Measurements from ENCODE around the gene HEATR5B. TPM values are rescaled to one million over a fixed set of nuclear protein-coding genes. Genes with fewer than 3 reads are reported as not detected.

The HEATR5B gene
- total and polyA plus RNA-seq, 5 donors: 9.1 to 19.2 (median 15.6) TPM

DNA sequence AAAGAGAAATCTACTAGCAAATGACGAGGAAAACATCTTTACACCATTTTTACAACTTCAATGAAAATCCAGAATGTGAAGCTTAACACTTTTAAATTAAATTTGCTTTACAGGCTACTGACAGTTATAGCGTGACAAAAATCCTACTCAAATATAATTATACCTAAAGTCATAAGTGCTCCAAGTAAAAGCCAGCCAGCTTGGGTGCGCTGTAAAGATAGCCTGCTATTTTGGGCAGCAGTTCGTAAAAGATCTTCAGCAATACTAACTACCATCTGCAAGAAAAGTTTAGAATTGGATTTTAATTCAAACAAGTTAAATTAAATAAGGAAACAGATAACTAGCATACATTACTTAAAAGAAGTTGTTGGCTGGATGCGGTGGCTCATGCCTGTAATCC is 22.4 kb downstream of the HEATR5B start:
- 79% methylated on average over 5 of the region's 5 CpGs for WGBS
- no peak overlapping the region for H3K4me3 ChIP-seq (ENCODE audit: low read length)
- ATAC-seq (no peak), DNase-seq (no peak)
- H3K9me3 ChIP-seq (ENCODE audit: control insufficient read depth, low read length): no peaks in the 10 kb centered on the region
- no peak overlapping the region for H3K27ac ChIP-seq (ENCODE audit: low read length)
- H3K4me1 ChIP-seq (ENCODE audit: control insufficient read depth, insufficient read depth, low read length): no peaks in the 10 kb centered on the region
- no peaks in the 10 kb centered on the region for H3K27me3 ChIP-seq (ENCODE audit: control insufficient read depth, insufficient read depth)
- intact Hi-C loops (cut with DNase I): no loop called here

GRCh38 chr2:37061013-37061711 is 23.0 kb downstream of the HEATR5B start:
- intact Hi-C loops (cut with DNase I): no loop called here
- no peak for DNase-seq
- no peak for ATAC-seq
- H3K4me3 ChIP-seq (ENCODE audit: low read length): no peak overlapping the region
- H3K4me1 ChIP-seq (ENCODE audit: control insufficient read depth, insufficient read depth, low read length): no peaks in the 10 kb centered on the region
- no peak overlapping the region for H3K27ac ChIP-seq (ENCODE audit: low read length)
- H3K9me3 ChIP-seq (ENCODE audit: control insufficient read depth, low read length): no peaks in the 10 kb centered on the region
- H3K27me3 ChIP-seq (ENCODE audit: control insufficient read depth, insufficient read depth): no peaks in the 10 kb centered on the region

DNA sequence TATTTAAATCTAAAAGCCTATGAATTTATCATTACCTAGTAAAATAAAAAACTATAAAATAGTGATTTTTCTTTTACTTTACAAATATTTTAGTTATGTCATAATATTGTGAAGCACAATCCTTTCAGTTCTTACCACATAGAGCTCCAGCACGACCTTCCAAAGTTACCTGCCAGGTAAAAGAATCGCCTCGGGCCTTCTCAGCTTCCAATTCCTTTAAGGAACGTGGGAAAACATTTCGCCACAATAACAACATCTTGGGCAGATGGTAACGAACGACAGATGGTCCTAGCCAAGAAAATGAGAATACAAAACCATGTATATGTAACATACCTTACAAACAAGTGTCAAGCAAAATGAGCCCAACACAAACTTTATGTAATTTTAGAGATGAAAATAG is 23.7 kb downstream of the HEATR5B start:
- H3K4me1 ChIP-seq (ENCODE audit: control insufficient read depth, insufficient read depth, low read length): no peaks in the 10 kb centered on the region
- no peak overlapping the region for H3K27ac ChIP-seq (ENCODE audit: low read length)
- no peaks in the 10 kb centered on the region for H3K9me3 ChIP-seq (ENCODE audit: control insufficient read depth, low read length)
- intact Hi-C loops (cut with DNase I): no loop called here
- 90% methylated on average over 7 of the region's 7 CpGs for WGBS
- H3K4me3 ChIP-seq (ENCODE audit: low read length): no peak overlapping the region
- no peak for DNase-seq
- no peak for ATAC-seq
- H3K27me3 ChIP-seq (ENCODE audit: control insufficient read depth, insufficient read depth): no peaks in the 10 kb centered on the region

DNA sequence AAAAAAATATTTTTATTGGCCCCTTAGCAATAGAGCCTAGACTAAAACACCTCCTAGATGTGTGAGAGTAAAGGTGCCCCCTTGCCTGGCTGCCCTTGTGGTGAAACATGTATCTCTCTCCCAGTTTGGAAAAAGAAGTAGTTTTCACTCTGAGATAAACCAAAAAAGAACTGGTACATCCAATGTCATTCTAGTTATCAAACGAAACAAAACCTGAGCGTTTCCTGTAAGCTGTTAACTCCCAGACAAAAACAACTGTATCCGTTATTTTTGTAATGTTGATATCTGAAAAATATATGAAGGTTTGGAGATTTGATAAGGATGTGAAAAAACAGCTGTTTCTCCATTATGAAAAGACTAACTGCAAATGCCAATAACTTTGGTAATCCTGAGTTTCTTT is 24.3 kb downstream of the HEATR5B start:
- Histone ChIP-seq H3K27me3 (ENCODE audit: control insufficient read depth, insufficient read depth) (no peaks in the 10 kb centered on the region), H3K27ac (ENCODE audit: low read length) (no peak overlapping the region), H3K9me3 (ENCODE audit: control insufficient read depth, low read length) (no peaks in the 10 kb centered on the region), H3K4me1 (ENCODE audit: control insufficient read depth, insufficient read depth, low read length) (no peaks in the 10 kb centered on the region), H3K4me3 (ENCODE audit: low read length) (no peak overlapping the region)
- intact Hi-C loops (cut with DNase I): no loop called here
- 76% methylated on average over 3 of the region's 3 CpGs for WGBS
- DNase-seq (no peak), ATAC-seq (no peak)

- 90% methylated on average over 5 of the region's 5 CpGs for WGBS
- H3K27me3 ChIP-seq (ENCODE audit: control insufficient read depth, insufficient read depth): no peaks in the 10 kb centered on the region
- no peak overlapping the region for H3K4me3 ChIP-seq (ENCODE audit: low read length)
- DNase-seq: no peak
- no peaks in the 10 kb centered on the region for H3K9me3 ChIP-seq (ENCODE audit: control insufficient read depth, low read length)
- H3K4me1 ChIP-seq (ENCODE audit: control insufficient read depth, insufficient read depth, low read length): no peaks in the 10 kb centered on the region
- ATAC-seq: no peak
- intact Hi-C loops (cut with DNase I): no loop called here
- no peak overlapping the region for H3K27ac ChIP-seq (ENCODE audit: low read length)
Observed at GRCh38 chr2:37052600-37053332, 31.4 kb downstream of the HEATR5B start.

DNA sequence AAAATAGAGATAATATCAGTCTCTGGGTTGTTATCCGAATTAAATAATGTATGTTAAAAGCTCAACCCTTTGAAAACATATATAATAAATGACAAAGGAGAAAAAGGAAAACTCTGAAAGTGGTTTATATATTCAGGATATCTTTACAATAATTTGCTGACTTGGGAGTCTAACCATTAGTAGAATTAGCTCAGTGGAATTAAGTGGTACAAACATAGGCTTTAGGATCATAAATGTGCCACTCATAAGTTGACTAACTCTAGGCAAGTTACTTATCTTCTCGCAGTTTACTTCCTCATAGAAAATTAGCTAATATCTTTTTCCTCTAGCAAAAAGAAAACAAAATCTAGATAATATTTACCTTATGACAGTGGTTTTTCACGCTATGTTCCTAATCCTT is 44.6 kb downstream of the HEATR5B start:
- DNase-seq: no peak
- H3K27me3 ChIP-seq (ENCODE audit: control insufficient read depth, insufficient read depth): no peaks in the 10 kb centered on the region
- no peaks in the 10 kb centered on the region for H3K9me3 ChIP-seq (ENCODE audit: control insufficient read depth, low read length)
- ATAC-seq: no peak
- 92% methylated on average over 3 of the region's 3 CpGs for WGBS
- no peak overlapping the region for H3K4me3 ChIP-seq (ENCODE audit: low read length)
- intact Hi-C loops (cut with DNase I): no loop called here
- H3K27ac ChIP-seq (ENCODE audit: low read length): no peak overlapping the region
- H3K4me1 ChIP-seq (ENCODE audit: control insufficient read depth, insufficient read depth, low read length): no peaks in the 10 kb centered on the region

DNA sequence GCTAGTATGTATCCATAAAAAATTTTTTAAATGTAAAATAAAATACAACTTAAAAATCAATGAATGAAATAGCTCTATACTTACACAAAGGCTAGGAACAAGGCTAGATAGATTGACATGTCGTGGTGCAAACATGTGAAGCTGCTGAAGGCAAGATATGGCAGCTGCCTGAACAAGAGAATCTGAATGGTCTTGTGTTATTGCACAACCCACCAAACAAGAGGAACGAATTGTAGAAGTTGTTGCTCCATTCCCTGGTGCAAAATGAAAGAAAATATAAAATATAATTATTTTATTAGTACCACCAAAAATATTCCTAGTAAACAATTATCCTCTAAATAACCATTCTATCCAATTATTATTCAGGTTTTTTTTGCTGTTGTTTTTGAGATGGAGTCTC is 46.4 kb downstream of the HEATR5B start:
- ATAC-seq (no peak), DNase-seq (no peak)
- Histone ChIP-seq H3K4me3 (ENCODE audit: low read length) (no peak overlapping the region), H3K9me3 (ENCODE audit: control insufficient read depth, low read length) (no peaks in the 10 kb centered on the region), H3K4me1 (ENCODE audit: control insufficient read depth, insufficient read depth, low read length) (no peaks in the 10 kb centered on the region), H3K27me3 (ENCODE audit: control insufficient read depth, insufficient read depth) (no peaks in the 10 kb centered on the region), H3K27ac (ENCODE audit: low read length) (no peak overlapping the region)
- WGBS: 79% methylated on average over 2 of the region's 2 CpGs
- intact Hi-C loops (cut with DNase I): no loop called here

- Histone ChIP-seq H3K4me1 (ENCODE audit: control insufficient read depth, insufficient read depth, low read length) (peaks cover 2% of the 10 kb centered on the region), H3K9me3 (ENCODE audit: control insufficient read depth, low read length) (no peaks in the 10 kb centered on the region), H3K27me3 (ENCODE audit: control insufficient read depth, insufficient read depth) (no peaks in the 10 kb centered on the region), H3K27ac (ENCODE audit: low read length) (no peak overlapping the region), H3K4me3 (ENCODE audit: low read length) (no peak overlapping the region)
- no peak for DNase-seq
- ATAC-seq: no peak
- WGBS: 96% methylated on average over 8 of the region's 8 CpGs
- intact Hi-C loops (cut with DNase I): no loop called here
Observed at GRCh38 chr2:37029758-37030157, 54.4 kb downstream of the HEATR5B start.

DNA sequence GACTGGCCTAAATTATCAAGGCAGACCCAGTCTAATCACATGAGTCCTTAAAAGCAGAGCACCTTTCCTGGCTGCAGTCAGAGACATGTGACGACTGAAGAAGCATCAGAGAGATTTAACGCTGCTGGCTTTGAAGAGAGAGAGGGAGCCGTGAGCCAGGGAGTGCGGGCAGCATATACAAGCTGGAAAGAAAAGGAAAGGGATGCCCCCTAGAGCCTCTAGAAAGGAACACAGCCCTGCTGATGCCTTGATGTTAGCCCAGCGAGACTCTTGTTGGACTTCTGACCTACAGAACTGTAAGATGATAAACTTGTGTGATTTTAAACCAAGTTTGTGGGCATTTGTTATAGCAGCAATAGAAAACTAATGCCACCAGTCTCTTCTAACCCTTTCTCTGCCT is 58.1 kb downstream of the HEATR5B start:
- H3K4me1 ChIP-seq (ENCODE audit: control insufficient read depth, insufficient read depth, low read length): peaks cover 7% of the 10 kb centered on the region
- H3K27ac ChIP-seq (ENCODE audit: low read length): no peak overlapping the region
- no peaks in the 10 kb centered on the region for H3K9me3 ChIP-seq (ENCODE audit: control insufficient read depth, low read length)
- DNase-seq: peak in 1 of 3 donors; percentile 27
- no peak overlapping the region for H3K4me3 ChIP-seq (ENCODE audit: low read length)
- no peak for ATAC-seq
- intact Hi-C loops (cut with DNase I): no loop called here
- no peaks in the 10 kb centered on the region for H3K27me3 ChIP-seq (ENCODE audit: control insufficient read depth, insufficient read depth)
- 91% methylated on average over 5 of the region's 5 CpGs for WGBS

- DNase-seq: no peak
- 77% methylated on average over 5 of the region's 5 CpGs for WGBS
- Histone ChIP-seq H3K9me3 (ENCODE audit: control insufficient read depth, low read length) (no peaks in the 10 kb centered on the region), H3K27ac (ENCODE audit: low read length) (peak overlapping the region; percentile 70), H3K27me3 (ENCODE audit: control insufficient read depth, insufficient read depth) (no peaks in the 10 kb centered on the region), H3K4me3 (ENCODE audit: low read length) (no peak overlapping the region), H3K4me1 (ENCODE audit: control insufficient read depth, insufficient read depth, low read length) (peaks cover 5% of the 10 kb centered on the region)
- no peak for ATAC-seq
- intact Hi-C loops (cut with DNase I): no loop called here
Observed at GRCh38 chr2:37020887-37021796, 63.0 kb downstream of the HEATR5B start.

Data from right cardiac atrium (tissue), 5 donors.